ENCODE results near the gene ZNF592.

GRCh38 chr15:84764989-84765388 is 16.6 kb downstream of the ZNF592 start:
- no peak for TF ChIP-seq CTCF (conservative IDR thresholded peaks at IDR 0.05 in 1 of 2, IDR thresholded peaks at IDR 0.05 in 1 of 2; ENCODE audit: extremely low read depth in 1 of 2, insufficient read depth in 1 of 2, low read depth in 1 of 2, low read length in 2 of 2)
- no peak for TF ChIP-seq EZH2 (IDR thresholded peaks at IDR 0.05; ENCODE audit: borderline replicate concordance, low read length)
